Measurements from ENCODE around the gene PLA2G5.

GRCh38 chr1:20031161-20031560, 38.8 kb upstream of the PLA2G5 start:
- TF ChIP-seq CTCF (IDR thresholded peaks at IDR 0.05) (no peak), POLR2A (IDR thresholded peaks at IDR 0.05) (no peak), EP300 (IDR thresholded peaks at IDR 0.05) (no peak)
